Fibroblast of lung (primary cell): ENCODE results near the gene SORCS2.

Experiments
- CTCF ChIP-seq, 2 donors: IDR thresholded peaks in 1 of 2; conservative IDR thresholded peaks in 1 of 2; 1 replicate in 1 of 2; 2 replicates in 1 of 2; pipeline ENCODE4 v1.5.1; 2011 to 2012; ENCODE audit warnings: low read length in 2 of 2, control low read depth in 1 of 2, inconsistent platforms in 1 of 2, low read depth in 1 of 2, mild to moderate bottlenecking in 1 of 2
- EZH2 ChIP-seq: IDR thresholded peaks from 2 replicates; pipeline ENCODE4 v1.5.1; 2012; ENCODE audit warnings: low read length, control low read depth, mild to moderate bottlenecking; ENCODE audit errors: missing control alignments

DNA sequence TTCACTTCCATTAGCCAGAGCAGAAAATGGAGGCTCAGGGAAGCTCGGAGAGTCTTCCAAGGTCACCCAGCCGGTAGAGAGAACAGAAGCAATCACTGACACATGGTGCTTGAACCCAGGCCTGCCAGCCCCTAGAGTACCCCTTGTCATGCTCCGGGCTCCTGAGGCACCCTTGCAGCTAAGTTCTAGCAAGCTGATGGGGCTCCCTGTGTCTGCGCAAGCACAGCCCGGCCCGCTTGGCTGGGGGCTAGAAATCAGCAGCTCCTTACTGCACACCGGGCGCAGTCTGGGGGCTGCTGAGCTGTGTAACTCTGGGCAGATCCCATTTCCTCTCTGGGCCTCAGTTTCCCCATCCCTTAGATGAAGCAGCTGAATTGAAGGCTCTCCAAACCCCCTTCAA, 344.5 kb downstream of the SORCS2 start:
- TF ChIP-seq CTCF (conservative IDR thresholded peaks at IDR 0.05 in 1 of 2, IDR thresholded peaks at IDR 0.05 in 1 of 2; ENCODE audit: low read depth in 1 of 2, low read length in 2 of 2) (no peak), EZH2 (no peak)
